HEK293 (cell line): ENCODE measurements around the gene LMBR1.

Experiments
- CTCF ChIA-PET: fragments of 350-600 bp; formaldehyde crosslinking; extraction: SDS; loops from one replicate; lab custom pipeline; 2021; ENCODE audit warnings: antibody characterized with exemption; lab: Yijun Ruan, JAX
- POLR2A ChIA-PET: fragments of 300-600 bp; formaldehyde crosslinking; extraction: SDS; loops from one replicate; lab custom pipeline; 2020; ENCODE audit warnings: antibody characterized with exemption, inconsistent platforms; lab: Yijun Ruan, JAX
- H3K27ac ChIP-seq: fragments of 200-500 bp; sonication (Bioruptor generic); 2 replicates; pipeline ENCODE4 v1.5.1; 2014; ENCODE audit warnings: low read depth, low read length, control low read depth, inconsistent platforms; ENCODE audit errors: extremely low read depth
- H3K36me3 ChIP-seq, 2 experiments: fragments of 200-500 bp in 1 of 2; sonication (Bioruptor generic) in 1 of 2; 1 replicate in 1 of 2; 2 replicates in 1 of 2; pipeline ENCODE4 v1.5.1; 2014 to 2017; ENCODE audit warnings: inconsistent platforms in 2 of 2, low read length in 2 of 2; ENCODE audit not compliant: control insufficient read depth in 2 of 2, insufficient read depth in 1 of 2
- H3K4me1 ChIP-seq: fragments of 200-500 bp; sonication (Bioruptor generic); 2 replicates; pipeline ENCODE4 v1.5.1; 2014; ENCODE audit warnings: mild to moderate bottlenecking, low read length, inconsistent platforms; ENCODE audit not compliant: control insufficient read depth, insufficient read depth
- H3K4me3 ChIP-seq: 2 replicates; pipeline ENCODE4 v1.5.1; 2011; ENCODE audit warnings: low read depth, mild to moderate bottlenecking, control low read depth, low read length, moderate library complexity
- H3K9me3 ChIP-seq: fragments of 200-500 bp; sonication (Bioruptor generic); 2 replicates; pipeline ENCODE4 v1.5.1; 2014; ENCODE audit warnings: low read depth, low read length, inconsistent platforms; ENCODE audit not compliant: control insufficient read depth, insufficient read depth
- ATF2 ChIP-seq: fragments of 450-650 bp; formaldehyde crosslinking; IDR thresholded peaks from 2 replicates; pipeline ENCODE4 v1.5.1; 2016; ENCODE audit warnings: missing biosample characterization, missing genetic modification characterization, low read depth
- KLF17 ChIP-seq: fragments of 450-650 bp; formaldehyde crosslinking; IDR thresholded peaks from 2 replicates; pipeline ENCODE4 v1.5.1; 2016; ENCODE audit warnings: missing biosample characterization, missing genetic modification characterization
- OVOL3 ChIP-seq: fragments of 450-650 bp; formaldehyde crosslinking; IDR thresholded peaks from 2 replicates; pipeline ENCODE4 v1.5.1; 2016; ENCODE audit warnings: missing biosample characterization, missing genetic modification characterization
- PRDM4 ChIP-seq: fragments of 450-650 bp; formaldehyde crosslinking; IDR thresholded peaks from 2 replicates; pipeline ENCODE4 v1.5.1; 2017; ENCODE audit warnings: missing biosample characterization, missing genetic modification characterization
- PRDM6 ChIP-seq: fragments of 450-650 bp; formaldehyde crosslinking; IDR thresholded peaks from 2 replicates; pipeline ENCODE4 v1.5.1; 2017; ENCODE audit warnings: missing biosample characterization, missing genetic modification characterization
- RBAK ChIP-seq: fragments of 450-650 bp; formaldehyde crosslinking; IDR thresholded peaks from 2 replicates; pipeline ENCODE4 v1.5.1; 2016; ENCODE audit warnings: missing biosample characterization, missing genetic modification characterization
- SCRT2 ChIP-seq: fragments of 450-650 bp; formaldehyde crosslinking; IDR thresholded peaks from 2 replicates; pipeline ENCODE4 v1.5.1; 2016; ENCODE audit warnings: missing biosample characterization, missing genetic modification characterization
- ZBTB20 ChIP-seq: fragments of 450-650 bp; formaldehyde crosslinking; IDR thresholded peaks from 2 replicates; pipeline ENCODE4 v1.5.1; 2016; ENCODE audit warnings: missing biosample characterization, missing genetic modification characterization
- ZNF175 ChIP-seq: fragments of 450-650 bp; formaldehyde crosslinking; IDR thresholded peaks from 2 replicates; pipeline ENCODE4 v1.5.1; 2016; ENCODE audit warnings: missing biosample characterization, missing genetic modification characterization
- ZNF202 ChIP-seq: fragments of 450-650 bp; formaldehyde crosslinking; IDR thresholded peaks from 2 replicates; pipeline ENCODE4 v1.5.1; 2016; ENCODE audit warnings: missing biosample characterization, missing genetic modification characterization, borderline replicate concordance
- ZNF23 ChIP-seq: fragments of 450-650 bp; formaldehyde crosslinking; IDR thresholded peaks from 2 replicates; pipeline ENCODE4 v1.5.1; 2016; ENCODE audit warnings: missing biosample characterization, missing genetic modification characterization, borderline replicate concordance
- ZNF548 ChIP-seq: fragments of 450-650 bp; formaldehyde crosslinking; IDR thresholded peaks from 2 replicates; pipeline ENCODE4 v1.5.1; 2016; ENCODE audit warnings: missing biosample characterization, missing genetic modification characterization
- ZNF610 ChIP-seq: fragments of 450-650 bp; formaldehyde crosslinking; IDR thresholded peaks from 2 replicates; pipeline ENCODE4 v1.5.1; 2016; ENCODE audit warnings: missing biosample characterization, missing genetic modification characterization, borderline replicate concordance
- ZNF621 ChIP-seq: fragments of 450-650 bp; formaldehyde crosslinking; IDR thresholded peaks from 2 replicates; pipeline ENCODE4 v1.5.1; 2017; ENCODE audit warnings: missing biosample characterization, missing genetic modification characterization
- ZNF626 ChIP-seq: fragments of 450-650 bp; sonication (Bioruptor Pico); formaldehyde crosslinking; IDR thresholded peaks from 2 replicates; pipeline ENCODE4 v1.5.1; 2018; ENCODE audit warnings: missing biosample characterization, missing genetic modification characterization, inconsistent platforms
- ZNF629 ChIP-seq: fragments of 450-650 bp; formaldehyde crosslinking; IDR thresholded peaks from 2 replicates; pipeline ENCODE4 v1.5.1; 2017; ENCODE audit warnings: missing biosample characterization, missing genetic modification characterization
- ZNF791 ChIP-seq: fragments of 450-650 bp; formaldehyde crosslinking; IDR thresholded peaks from 2 replicates; pipeline ENCODE4 v1.5.1; 2016; ENCODE audit warnings: missing biosample characterization, missing genetic modification characterization

LMBR1 gene

GRCh38 chr7:156739596-156739995, 153.4 kb downstream of the LMBR1 start:
- POLR2A ChIA-PET: no interaction called here
- TF ChIP-seq ZNF626 (tag by site-specific recombination) (no peak), ZNF175 (no peak), KLF17 (tag by site-specific recombination) (no peak), PRDM4 (tag by site-specific recombination) (no peak), ZBTB20 (tag by site-specific recombination) (no peak), ATF2 (tag by site-specific recombination) (no peak), ZNF610 (tag by site-specific recombination) (no peak), ZNF548 (tag by site-specific recombination) (no peak), OVOL3 (no peak), ZNF621 (no peak), ZNF791 (no peak), ZNF202 (no peak), SCRT2 (tag by site-specific recombination) (no peak), PRDM6 (no peak)
- Histone ChIP-seq H3K36me3 (peaks cover 0 to 11% of the 10 kb centered on the region in 2 experiments; a peak in 1 of 3 replicates), H3K27ac (no peak overlapping the region), H3K4me1 (no peaks in the 10 kb centered on the region), H3K4me3 (no peak overlapping the region), H3K9me3 (no peaks in the 10 kb centered on the region)
- CTCF ChIA-PET: no interaction called here

GRCh38 chr7:156735851-156736250, 157.1 kb downstream of the LMBR1 start:
- TF ChIP-seq RBAK (tag by site-specific recombination) (no peak), ATF2 (tag by site-specific recombination) (no peak), ZNF629 (tag by site-specific recombination) (no peak), ZNF23 (tag by site-specific recombination) (no peak)
- POLR2A ChIA-PET: no interaction called here
- Histone ChIP-seq H3K9me3 (no peaks in the 10 kb centered on the region), H3K27ac (no peak overlapping the region), H3K36me3 (peaks cover 0 to 33% of the 10 kb centered on the region in 2 experiments; a peak in 1 of 3 replicates), H3K4me3 (no peak overlapping the region), H3K4me1 (no peaks in the 10 kb centered on the region)
- CTCF ChIA-PET: interaction anchor here (0.6 kb wide), 1 partner anchor 11 kb away, joined by 3 read pairs; no protein-coding TSS in a partner anchor
